NCI-H748 (cell line): ENCODE measurements around the gene COMMD1.
"Not testable (repeated sequence)": the region's sequence is repeated elsewhere in the genome, so short reads cannot be mapped to it uniquely, and the experiment has no call there.

Experiments used
- DNase-seq: peaks from one replicate; lab custom pipeline; 2025; ENCODE audit not compliant: unreplicated experiment; lab: John Stamatoyannopoulos, UW

The COMMD1 gene

DNA sequence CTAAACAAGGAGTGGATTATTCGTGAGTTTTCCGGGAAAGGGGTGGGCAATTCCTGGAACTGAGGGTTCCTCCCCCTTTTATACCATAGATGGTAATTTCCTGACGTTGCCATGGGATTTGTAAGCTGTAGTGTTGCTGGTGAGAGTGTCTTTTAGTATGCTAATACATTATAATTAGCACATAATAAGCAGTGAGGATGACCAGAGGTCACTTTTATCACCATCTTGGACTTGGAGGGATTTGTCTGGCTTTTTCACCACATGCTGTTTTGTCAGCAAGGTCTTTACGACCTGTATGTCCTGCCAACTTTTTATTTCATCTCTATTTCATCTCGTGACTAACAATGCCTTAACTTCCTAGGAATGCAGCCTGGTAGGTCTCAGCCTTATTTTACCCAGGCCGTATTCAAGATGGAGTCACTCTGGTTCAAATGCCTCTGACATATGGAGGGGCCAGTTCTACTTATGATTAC is 165.7 kb downstream of the COMMD1 start:
- DNase-seq = no peak

DNA sequence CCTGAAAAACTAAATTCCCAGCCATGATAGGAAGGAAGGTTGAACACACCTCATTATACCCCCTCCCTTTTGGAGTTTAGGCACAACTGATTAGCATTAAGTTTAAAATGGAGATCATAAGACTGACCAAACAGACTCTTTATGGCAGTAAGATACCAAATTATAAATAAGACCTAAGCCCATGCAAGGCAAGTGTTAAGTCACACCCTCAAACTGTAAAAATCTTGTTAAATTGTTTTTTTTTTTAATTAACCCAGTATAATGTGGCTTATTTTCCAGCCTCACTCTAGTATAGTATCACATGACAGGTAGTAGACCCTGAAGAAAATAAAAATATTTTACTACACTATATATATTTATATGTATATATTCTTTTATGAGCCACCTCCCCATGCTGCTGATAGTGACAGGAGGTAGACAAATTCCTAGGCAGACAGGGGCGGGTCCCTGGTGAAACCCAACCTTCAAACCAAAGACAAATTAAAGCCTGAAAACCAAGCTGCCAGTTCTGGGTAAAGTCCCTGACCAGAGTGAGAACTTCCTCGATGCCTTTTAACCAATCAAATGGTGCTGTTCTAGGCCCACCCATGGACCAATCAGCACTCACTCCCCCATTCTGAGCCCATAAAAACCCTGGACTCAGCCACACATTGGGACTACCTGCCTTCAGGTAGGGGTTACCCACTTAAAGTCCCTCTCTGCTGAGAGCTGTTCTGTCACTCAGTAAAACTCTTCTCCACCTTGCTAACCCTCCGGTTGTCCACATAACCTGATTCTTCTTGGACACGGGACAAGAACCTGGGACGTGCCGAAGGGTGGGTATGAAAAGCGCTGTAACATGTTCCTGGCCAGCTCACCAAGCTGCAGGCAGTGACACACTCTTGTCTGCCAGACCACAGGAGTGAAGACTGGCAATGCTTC is 166.5 kb downstream of the COMMD1 start:
- DNase-seq = no peak

DNA sequence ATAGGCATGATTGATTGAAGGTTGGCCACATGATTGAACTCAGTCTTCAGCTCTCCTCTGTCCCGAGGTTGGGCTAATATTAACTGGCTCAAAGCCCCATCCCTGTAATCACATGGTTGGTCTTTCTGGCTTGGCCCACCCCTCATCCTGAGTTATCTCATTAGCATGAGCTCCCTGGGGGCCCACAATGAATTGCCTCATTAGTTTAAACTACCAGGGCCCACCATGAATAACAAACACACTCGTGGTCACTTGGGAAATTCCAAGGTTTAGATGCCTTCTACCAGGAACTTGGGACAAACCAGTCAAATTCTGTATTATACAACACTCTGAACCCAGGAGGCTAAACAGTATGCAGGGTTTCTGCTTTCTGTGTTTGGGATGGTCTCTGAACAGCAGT is 168.8 kb downstream of the COMMD1 start:
- DNase-seq = no peak

DNA sequence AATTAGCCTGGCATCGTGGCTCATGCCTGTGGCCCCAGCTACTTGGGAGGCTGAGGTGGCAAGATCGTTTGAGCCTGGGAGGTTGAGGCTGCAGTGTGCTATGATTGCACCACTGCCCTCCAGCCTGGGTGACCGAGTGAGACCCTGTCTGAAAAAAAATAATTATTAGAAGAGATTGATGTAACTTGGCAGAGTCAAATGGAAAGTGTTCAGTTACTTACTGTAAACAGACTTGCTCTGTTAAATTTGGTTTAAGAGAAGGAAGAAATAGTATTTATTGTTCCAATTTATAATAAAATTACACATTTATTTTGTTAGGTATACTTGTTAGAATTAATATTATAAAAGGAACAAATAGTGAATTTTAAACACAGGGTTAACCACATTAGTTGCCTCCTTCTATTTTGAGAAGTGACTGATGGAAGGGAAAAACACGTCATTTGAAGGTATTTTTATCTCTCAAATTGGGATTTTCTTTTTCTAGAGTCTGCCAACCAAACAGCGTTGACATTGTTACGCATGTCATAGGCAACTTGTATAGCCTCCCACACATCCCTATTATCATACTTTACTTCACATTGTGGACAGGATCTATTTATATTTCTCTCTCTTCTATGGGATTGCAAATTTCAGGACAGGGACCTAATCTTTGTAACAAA is 171.6 kb downstream of the COMMD1 start:
- DNase-seq = no peak

DNA sequence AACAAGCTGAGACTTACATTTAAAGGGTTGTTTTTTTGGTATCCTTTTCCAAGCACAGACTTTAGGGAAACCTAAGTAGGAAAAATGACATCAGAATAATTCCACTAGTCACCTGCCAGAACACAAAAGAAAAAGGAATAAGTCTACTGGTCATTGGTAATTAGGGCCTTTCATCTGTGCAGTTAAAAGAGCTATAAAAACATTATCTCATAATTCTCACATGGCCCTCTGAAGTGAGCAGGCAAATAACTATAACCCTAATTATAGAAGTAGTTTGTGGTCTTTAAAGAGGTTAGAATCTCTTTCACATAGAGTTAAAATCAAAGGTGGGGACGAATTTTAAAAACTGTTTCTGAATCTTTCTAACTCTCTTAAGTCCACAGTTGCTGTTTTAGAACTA is 179.3 kb downstream of the COMMD1 start:
- DNase-seq = peak; percentile 55

DNA sequence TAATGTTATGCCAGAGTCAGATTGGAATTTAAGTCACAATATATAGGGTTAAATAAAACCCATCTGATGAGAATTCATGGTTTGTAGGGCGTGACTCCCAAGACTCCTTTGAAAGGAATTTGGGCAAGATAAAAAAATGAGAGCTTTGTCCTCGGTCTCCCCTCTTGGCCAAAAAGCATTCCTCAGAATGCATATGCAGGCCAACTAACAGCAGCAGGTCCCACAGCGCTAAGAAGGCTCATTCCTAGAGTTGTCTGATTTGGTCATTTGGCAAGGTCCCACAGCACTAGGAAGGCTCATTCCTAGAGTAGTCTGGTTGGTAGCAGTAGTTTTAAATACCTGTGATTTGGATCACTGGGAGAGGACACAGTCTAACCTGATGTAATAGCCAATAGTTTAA is 184.2 kb downstream of the COMMD1 start:
- DNase-seq = no peak

DNA sequence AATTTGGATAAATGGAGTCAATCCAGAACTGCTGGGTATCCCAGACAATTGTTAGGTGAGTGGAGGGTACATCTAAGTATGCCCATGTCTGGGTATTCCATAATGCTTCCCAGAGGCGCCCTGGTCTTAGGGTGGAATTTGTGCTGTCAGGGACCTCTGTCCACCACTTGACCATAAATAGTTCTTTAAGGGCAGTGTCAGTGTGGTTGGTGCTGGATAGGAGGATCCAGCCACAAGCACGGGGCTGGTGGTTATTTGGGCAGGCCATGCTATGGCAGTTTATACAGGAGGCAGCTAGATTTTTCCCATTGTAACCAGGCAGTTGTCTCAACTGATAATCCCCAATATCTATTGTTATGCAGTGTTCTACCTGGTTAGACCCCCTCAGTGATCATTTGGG is 186.0 kb downstream of the COMMD1 start:
- DNase-seq = no peak

DNA sequence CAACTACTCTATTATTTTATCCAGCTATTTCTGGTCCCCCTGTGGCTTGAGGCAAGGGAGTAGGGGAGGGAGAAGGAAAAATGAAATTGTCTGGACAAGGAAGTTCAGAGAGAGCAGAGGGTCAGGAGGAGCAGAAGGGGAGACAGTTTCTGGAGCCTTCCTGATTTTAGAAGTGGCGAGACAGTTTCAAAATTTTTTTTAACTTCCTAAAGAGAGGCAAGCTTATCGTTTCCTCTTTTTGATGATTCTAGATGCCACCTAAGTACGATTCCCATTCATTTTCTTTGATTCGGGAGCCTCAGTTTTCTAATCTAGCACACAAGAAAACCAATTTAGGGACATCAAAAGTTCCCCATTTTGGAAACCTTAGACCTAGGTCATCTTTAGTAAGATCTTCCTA is 193.6 kb downstream of the COMMD1 start:
- DNase-seq = no peak

DNA sequence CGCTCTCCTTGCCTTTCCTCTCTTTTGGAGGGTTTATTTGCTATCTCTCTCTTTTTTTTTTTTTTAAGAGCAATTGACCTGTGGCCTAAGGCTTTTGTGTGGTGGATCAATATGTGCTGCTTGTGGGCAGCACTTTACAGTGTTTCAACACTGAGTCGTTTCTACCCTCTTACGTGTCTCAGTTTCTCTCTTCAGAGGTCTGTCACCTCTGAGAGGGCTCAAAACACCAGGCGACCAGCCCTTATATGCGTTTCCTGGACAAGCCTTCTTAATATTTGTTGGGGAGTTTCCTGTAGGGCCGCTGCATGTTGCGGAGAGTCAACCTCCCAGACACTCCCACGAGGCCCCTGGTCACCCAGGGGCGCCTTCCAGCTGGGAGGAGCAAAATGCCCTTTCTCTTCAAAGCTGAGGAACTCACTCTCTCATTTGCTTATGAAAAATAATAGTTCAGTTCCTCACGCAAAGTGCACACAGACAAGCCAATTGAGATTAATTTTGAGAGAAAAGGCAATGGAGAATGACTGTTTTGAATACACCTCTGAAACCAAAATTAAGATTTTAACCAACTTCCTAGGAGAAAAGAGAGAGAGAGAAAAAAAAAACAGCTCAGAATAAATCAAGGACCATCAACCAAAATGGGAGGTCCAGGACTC is 194.2 kb downstream of the COMMD1 start:
- no peak for DNase-seq

DNA sequence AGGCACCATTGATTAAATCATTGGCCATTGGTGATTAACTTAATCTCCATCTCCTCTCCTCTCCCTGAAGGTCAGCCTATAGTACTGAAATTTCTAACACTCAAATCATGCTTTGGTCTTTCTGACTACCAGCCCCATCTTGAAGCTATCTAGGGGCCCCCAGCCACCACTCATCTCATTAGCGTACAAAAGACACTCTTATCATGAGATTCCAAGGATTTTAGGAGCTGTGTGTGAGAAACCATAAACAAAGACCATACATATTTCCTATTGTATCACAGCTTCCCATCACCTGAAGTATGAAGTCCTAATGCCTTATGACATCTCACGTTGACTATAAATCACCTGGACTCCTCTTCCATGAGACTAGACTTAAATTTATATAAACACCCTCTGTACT is 196.4 kb downstream of the COMMD1 start:
- no peak for DNase-seq

DNA sequence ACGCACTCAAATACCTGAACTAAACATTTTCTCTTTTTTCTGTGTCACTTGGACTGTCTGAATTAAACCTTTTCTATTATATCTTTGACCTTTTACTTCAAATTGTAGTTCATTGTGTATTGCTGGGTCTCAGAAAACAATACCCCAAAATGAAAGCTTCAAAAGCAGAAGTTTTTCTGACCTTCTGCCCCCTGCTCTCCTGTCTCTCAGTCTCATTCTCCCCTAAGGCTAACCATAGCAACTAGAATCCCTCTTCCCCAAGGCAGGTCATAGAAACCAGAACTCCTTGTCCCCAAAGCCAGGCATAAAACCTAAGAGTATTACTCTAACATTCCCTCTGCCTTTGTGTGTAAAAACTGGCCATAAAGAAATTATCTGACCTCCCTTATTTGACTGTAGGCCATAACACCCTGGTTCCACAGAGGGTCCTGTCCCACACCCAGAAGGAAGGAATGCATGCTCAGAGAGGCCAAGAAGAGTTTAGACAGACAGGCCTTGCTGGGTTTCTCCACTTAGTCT is 197.0 kb downstream of the COMMD1 start:
- DNase-seq = no peak

DNA sequence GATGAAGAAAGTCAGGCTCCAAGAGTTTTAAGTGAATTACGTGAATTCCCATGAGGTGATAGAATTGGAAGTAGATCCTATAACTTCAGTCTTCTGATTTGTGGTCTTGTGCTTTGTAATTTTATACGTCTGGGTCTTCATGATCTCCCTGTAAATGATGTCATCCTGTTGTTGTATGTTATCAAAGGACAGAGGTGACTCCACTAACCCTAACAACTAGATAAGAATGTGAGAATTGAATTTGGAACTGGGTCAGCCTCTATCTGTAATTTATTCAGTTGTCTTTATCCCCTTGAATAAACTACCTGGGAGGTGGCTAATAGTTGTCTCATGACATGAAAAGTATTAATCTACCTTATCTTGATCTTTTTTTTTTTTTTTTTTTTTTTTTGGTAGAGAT is 204.1 kb downstream of the COMMD1 start:
- no peak for DNase-seq

DNA sequence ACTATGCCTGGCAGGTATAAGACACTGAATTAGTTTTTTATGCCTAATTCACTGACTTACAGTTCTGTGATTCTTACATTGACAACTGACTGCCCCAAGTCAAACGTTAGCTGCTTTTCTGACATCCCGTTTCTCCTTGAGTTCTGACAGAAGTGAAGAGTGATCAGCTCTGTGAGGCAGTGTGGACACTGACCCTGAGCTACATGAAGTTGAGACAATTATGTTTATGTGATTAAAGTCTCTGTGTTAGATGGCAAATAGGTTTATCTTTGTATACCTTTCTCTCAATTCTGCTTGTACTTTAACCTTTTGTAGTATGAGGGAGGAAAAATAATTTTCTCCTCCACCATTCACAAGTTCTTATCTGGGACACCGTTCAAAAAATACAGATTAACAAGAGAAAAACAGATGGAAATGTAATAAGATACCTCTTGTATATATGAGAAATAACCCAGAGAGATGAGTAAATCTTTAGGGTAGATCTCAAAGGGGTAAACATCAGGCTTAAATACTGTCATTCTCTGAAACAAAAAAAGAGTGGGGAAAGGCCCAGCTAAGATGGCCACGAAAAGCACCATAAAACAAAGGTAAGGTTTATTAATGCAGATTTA is 205.0 kb downstream of the COMMD1 start:
- no peak for DNase-seq

DNA sequence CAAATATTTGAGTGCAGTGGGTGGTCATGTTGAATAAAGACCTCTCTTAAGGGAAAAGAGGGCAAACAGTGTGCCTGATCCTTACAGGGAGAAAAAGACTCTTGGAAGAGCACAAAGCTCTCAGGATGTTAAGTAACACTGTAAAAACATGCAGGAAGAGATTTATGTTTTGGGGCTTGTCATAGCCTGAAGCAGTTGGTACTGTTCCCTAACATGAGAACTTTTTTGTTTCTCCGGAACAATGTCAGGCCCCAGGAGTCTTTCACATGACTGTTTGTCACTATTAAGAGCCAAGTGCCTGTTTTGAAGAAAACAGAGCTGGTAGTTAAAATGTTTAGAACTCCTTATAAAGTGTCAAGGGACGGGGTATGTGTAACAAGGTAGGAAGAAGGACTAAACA is 206.7 kb downstream of the COMMD1 start:
- DNase-seq = no peak

DNA sequence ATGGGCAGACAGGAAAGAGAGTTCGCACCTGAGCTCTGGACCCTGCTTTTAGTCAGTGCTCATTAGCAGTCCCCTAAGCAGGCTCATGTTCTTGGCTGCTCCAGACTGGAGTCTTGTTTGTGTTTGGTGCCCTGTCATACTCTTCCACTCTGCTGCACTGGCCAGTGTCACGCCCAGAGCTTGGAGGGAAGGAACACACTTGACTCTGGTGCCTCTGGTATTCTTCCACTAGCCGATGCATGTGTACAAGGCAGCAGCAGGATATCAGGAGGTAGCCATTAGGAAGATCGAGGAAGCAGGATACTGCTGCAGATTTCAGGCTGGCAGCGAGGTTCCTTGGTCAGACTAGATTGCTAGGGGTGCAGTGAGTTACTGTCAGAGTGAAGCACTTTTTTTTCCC is 209.1 kb downstream of the COMMD1 start:
- no peak for DNase-seq

DNA sequence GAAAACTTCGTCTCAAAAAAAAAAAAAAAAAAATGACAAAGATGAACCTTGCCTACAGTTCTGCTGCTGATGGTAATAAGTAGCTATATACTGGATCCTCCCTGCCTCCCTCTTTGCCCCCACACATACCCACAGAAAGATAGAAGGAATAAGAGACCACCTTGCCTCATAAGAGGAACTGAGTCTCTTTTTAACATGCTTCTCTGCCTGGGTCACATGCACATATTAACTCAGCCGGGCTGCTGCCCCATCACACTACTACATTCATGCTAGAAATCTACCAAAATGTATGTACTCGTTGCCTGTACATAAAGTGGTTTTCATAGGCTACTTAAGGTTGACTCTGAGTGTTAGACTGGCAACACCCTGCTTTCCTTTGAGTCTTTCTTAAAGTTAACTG is 211.5 kb downstream of the COMMD1 start:
- no peak for DNase-seq

DNA sequence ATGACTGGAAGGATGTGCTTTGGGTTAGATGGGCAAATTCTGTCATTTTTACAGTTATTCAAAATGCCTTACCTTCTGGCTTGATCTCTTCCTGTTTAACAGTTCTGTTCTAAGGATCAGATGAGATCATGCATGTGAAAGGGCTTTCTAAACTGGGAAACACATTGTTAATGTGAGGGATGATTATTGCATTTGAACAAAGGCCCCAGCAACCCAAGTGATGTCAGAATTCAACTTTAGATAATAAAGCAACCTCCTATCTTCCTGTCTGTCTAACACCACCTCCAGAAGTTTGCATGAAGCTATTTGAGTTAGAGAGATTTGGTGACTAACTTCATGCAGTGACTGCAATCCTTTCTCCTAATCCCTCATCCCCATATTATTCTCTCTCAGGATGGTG is 212.7 kb downstream of the COMMD1 start:
- DNase-seq = no peak

DNA sequence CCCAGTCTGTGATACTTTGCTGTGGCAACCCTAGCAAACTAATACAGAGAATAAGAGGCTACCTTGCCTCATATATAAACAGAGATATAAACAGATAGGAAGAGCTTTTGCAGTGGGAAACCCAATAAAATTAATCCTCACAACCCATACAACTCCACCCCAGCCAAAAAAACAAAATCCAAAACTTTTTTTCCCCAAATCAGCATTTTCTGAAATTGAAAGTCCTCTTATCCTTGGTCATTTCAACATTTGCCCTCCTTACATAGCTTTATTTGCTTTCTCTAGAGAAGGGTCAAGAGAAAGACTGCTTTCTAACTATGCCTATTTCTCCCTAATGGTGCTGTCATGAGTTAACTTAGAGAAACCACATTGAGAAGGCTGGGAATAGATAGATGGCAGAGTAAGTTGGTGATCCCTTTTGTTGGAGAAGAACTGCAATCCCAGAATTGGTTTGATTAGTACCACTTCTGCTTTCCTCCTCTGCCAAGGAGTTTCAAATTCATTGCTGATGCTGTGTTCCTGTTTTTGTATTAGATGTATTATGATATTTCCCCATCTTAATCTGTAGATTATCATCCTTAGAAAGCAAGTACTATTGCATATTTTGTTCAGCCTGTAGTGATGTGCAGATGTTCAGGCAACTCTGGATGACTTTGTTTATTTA is 214.0 kb downstream of the COMMD1 start:
- DNase-seq = no peak

DNA sequence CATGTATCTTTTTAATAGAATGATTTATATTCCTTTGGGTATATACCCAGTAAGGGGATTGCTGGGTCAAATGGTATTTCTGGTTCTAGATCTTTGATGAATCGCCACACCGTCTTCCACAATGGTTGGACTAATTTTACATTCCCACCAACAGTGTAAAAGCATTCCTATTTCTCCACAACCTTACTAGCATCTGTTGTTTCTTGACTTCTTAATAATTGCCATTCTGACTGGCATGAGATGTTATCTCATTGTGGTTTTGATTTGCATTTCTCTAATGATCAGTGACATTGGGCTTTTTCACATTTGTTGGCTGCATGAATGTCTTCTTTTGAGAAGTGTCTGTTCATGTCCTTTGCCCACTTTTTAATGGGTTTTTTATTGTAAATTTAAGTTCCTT is 220.8 kb downstream of the COMMD1 start:
- DNase-seq = not testable (repeated sequence)

DNA sequence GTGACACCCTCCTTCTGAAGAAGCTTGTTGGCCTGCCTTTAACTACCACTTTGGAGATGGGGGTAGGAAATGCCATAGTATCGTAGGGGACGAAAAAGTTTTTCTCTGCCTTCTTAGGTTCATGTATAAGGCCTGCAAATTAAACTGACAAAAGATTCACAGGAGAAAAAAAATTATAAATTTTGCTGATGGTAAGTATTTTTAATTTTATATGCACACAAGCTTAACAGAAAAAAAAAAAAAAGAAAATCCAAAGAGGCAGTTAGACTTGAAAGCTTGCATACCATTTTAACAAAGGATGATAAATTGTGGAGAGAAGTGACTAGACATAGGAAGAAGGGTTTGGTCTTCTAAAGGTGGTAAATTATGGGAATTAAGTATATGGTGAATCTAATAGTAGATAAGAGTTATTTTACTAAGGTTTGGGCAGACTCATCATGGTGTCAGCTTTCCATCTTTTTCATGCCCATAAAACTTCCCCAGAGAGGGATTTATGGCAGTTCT is 227.9 kb downstream of the COMMD1 start:
- no peak for DNase-seq
